Measurements from ENCODE around the gene STK32A. TPM values are rescaled to one million over a fixed set of nuclear protein-coding genes. Genes with fewer than 3 reads are reported as not detected.
A peak's percentile ranks its signal among the peaks of the same experiment; 100 is the strongest.

The STK32A gene
- total RNA-seq, 1 experiment from 2014 or later, result not detected

DNA sequence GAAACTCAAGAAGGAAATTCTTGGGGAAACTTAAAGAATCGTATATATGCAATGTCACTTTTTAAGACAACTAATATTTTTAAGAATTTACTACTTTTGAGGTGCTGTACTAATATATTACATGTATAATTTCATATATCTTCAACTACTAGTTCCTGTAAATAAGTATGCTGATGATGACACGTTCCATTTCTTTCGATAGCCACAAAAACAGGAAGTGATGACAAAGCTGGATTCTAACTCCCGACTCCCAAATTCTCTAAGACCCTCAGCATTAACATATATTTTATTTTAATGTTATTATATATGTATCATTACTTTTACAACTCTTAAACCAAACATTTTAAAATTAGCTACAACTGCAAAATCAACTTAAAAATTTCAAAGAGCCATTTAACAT lies 74.8 kb downstream of the STK32A start:
- H3K27ac ChIP-seq (ENCODE audit: low read length), result no peak overlapping the region
- POLR2A ChIA-PET, result no interaction called here
- no peak for DNase-seq (ENCODE audit: low read depth, low spot score)
- H3K4me3 ChIP-seq (ENCODE audit: low read depth in 2 of 2, low read length in 2 of 2), result no peak overlapping the region
- no peaks in the 10 kb centered on the region for H3K27me3 ChIP-seq (ENCODE audit: control insufficient read depth, insufficient read depth, low read length)
- BruUV-seq (replicated peaks), result no TSS peak
- peaks cover 5% of the 10 kb centered on the region for H3K4me1 ChIP-seq (ENCODE audit: control insufficient read depth, insufficient read depth, low read length)
- TF ChIP-seq SIN3A (IDR thresholded peaks at IDR 0.05; ENCODE audit: borderline replicate concordance, insufficient read depth, low read depth, low read length) (no peak), POLR2AphosphoS5 (IDR thresholded peaks at IDR 0.05; ENCODE audit: low read depth, low read length) (no peak), TCF7L2 (IDR thresholded peaks at IDR 0.05; ENCODE audit: low read depth, low read length) (no peak)
- TF ChIP-seq, protein P1, sequence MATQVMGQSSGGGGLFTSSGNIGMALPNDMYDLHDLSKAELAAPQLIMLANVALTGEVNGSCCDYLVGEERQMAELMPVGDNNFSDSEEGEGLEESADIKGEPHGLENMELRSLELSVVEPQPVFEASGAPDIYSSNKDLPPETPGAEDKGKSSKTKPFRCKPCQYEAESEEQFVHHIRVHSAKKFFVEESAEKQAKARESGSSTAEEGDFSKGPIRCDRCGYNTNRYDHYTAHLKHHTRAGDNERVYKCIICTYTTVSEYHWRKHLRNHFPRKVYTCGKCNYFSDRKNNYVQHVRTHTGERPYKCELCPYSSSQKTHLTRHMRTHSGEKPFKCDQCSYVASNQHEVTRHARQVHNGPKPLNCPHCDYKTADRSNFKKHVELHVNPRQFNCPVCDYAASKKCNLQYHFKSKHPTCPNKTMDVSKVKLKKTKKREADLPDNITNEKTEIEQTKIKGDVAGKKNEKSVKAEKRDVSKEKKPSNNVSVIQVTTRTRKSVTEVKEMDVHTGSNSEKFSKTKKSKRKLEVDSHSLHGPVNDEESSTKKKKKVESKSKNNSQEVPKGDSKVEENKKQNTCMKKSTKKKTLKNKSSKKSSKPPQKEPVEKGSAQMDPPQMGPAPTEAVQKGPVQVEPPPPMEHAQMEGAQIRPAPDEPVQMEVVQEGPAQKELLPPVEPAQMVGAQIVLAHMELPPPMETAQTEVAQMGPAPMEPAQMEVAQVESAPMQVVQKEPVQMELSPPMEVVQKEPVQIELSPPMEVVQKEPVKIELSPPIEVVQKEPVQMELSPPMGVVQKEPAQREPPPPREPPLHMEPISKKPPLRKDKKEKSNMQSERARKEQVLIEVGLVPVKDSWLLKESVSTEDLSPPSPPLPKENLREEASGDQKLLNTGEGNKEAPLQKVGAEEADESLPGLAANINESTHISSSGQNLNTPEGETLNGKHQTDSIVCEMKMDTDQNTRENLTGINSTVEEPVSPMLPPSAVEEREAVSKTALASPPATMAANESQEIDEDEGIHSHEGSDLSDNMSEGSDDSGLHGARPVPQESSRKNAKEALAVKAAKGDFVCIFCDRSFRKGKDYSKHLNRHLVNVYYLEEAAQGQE (IDR thresholded peaks at IDR 0.05; ENCODE audit: insufficient read depth in 1 of 2, low read depth in 2 of 2, low read length in 1 of 2), result no peak
- TF ChIP-seq, protein P2, sequence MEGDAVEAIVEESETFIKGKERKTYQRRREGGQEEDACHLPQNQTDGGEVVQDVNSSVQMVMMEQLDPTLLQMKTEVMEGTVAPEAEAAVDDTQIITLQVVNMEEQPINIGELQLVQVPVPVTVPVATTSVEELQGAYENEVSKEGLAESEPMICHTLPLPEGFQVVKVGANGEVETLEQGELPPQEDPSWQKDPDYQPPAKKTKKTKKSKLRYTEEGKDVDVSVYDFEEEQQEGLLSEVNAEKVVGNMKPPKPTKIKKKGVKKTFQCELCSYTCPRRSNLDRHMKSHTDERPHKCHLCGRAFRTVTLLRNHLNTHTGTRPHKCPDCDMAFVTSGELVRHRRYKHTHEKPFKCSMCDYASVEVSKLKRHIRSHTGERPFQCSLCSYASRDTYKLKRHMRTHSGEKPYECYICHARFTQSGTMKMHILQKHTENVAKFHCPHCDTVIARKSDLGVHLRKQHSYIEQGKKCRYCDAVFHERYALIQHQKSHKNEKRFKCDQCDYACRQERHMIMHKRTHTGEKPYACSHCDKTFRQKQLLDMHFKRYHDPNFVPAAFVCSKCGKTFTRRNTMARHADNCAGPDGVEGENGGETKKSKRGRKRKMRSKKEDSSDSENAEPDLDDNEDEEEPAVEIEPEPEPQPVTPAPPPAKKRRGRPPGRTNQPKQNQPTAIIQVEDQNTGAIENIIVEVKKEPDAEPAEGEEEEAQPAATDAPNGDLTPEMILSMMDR (IDR thresholded peaks at IDR 0.05), result no peak
- ATAC-seq, result no peak
- in situ Hi-C loops (cut with HindIII; ENCODE audit: low pct_unique_long_range_greater_than_20kb, low sequenced_read_pairs) (no loop called here), intact Hi-C loops (cut with micrococcal nuclease; ENCODE audit: unreplicated experiment) (no loop called here)
- no peaks in the 10 kb centered on the region for H3K36me3 ChIP-seq (ENCODE audit: control insufficient read depth, insufficient read depth, low read length)
- CTCF ChIA-PET, result no interaction called here
- H3K9me3 ChIP-seq (ENCODE audit: control insufficient read depth, insufficient read depth, low read depth, low read length), result no peaks in the 10 kb centered on the region

DNA sequence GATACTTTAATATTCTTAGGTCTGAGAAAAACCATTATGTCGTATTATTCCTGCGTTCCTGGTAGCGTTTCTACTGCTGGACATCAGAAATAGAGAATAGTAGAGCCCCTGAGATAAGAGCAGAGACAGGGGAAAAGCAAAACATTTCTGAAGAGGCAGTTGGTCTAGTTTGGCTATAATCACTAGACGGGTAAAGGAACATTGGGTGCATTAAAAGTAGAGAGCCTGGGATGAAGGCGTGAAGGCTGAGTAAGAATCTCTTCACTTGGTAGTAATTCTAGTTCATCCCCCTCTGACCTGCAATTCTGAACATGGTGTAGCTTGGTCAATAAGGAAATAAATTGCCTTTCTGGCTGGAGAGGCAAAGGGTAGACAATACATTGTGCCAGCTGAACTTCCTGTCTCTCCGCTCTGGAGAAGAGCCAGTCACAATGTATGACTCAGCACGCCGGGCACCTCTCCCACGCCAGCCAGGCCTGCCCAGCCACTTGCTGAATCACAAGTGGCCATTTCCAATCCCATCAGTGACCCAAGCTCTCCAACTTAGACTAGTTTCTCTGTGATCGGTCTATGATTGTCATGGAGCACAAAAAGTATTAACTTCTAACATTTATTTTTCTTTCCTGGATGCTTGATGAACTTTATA lies 75.4 kb downstream of the STK32A start:
- no TSS peak for BruUV-seq (replicated peaks)
- no peak overlapping the region for H3K27ac ChIP-seq (ENCODE audit: low read length)
- peaks cover 5% of the 10 kb centered on the region for H3K4me1 ChIP-seq (ENCODE audit: control insufficient read depth, insufficient read depth, low read length)
- H3K27me3 ChIP-seq (ENCODE audit: control insufficient read depth, insufficient read depth, low read length), result no peaks in the 10 kb centered on the region
- CTCF ChIA-PET, result no interaction called here
- peak; percentile 97 for ATAC-seq
- H3K4me3 ChIP-seq (ENCODE audit: low read depth in 2 of 2, low read length in 2 of 2), result no peak overlapping the region
- POLR2A ChIA-PET, result no interaction called here
- TF ChIP-seq, protein P2 (IDR thresholded peaks at IDR 0.05), result no peak
- TF ChIP-seq, protein P1 (IDR thresholded peaks at IDR 0.05; ENCODE audit: insufficient read depth in 1 of 2, low read depth in 2 of 2, low read length in 1 of 2), result no peak
- in situ Hi-C loops (cut with HindIII; ENCODE audit: low pct_unique_long_range_greater_than_20kb, low sequenced_read_pairs), result no loop called here
- intact Hi-C loops (cut with micrococcal nuclease; ENCODE audit: unreplicated experiment), result no loop called here
- peak; percentile 59 for DNase-seq (ENCODE audit: low read depth, low spot score)
- H3K36me3 ChIP-seq (ENCODE audit: control insufficient read depth, insufficient read depth, low read length), result no peaks in the 10 kb centered on the region
- H3K9me3 ChIP-seq (ENCODE audit: control insufficient read depth, insufficient read depth, low read depth, low read length), result no peaks in the 10 kb centered on the region
